ENCODE data around the gene SLC35D2.
"Not testable (repeated sequence)": the region's sequence is repeated elsewhere in the genome, so short reads cannot be mapped to it uniquely, and the experiment has no call there.

SLC35D2 gene

DNA sequence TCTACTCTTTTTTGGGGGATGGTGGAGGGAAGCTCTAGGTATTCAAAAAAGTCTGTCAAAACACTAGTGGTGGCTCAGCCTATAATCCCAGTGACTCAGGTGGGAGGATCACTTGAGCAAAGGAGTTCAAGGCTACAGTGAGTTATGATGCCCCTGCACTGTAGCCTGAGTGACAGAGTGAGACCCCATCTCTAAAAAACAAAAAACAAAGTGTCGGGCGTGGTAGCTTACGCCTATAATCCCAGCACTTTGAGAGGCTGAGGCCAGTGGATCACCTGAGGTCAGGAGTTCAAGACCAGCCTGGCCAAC, 15.8 kb upstream of the SLC35D2 start:
- no peak for DNase-seq

DNA sequence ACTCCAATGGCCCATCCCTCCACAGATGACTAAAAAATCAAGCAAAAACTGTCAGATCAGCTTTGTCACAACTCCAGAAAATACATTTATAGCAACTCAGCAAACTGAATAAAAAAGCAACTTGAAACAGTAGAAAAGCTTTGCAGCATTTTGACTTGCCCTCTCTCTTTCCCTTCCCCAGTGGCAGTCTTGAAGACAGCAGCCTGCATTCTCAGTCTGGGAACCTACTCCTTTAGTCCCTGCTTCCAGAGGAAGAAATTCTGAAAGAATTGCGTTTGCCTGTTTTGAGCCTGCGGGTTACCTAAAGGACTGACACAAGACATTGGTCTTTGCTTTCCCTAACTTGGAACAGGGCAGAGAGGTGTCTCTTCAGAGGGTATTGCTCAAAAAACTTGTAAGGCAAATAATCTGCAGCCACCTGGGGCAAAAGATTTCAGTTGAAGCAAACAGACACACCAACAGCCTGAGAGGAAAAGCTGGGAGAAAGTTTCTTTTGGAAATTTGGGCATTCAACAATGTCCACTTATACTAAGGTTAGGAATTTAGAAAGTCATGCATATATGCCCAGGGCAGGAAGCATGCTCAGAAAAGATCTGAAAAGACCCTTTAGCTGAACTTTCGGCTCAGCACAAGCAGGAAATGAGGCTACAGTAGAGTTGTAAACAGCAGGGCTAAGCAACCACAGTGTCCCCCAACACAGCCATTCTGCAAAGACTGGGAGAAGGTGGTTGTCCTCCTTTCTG, 15.2 kb upstream of the SLC35D2 start:
- no peak for DNase-seq

DNA sequence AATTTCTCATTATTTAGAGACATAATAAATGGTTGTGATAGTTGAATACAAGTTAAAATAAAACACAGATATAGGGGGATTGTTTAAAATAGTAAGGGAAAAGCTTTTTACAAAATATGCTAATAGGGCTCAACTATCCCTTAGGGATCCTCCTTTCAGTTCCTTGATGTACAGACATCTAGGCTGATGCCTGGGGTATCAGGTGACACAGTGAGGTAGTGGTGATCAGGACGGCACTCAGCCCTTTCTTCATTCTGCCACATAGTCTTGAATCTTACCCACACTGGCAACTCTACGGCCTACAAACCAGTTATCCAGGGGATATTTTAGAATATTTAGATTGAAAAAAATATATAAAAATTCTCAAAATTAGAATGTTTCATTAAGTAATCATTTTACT, 12.5 kb upstream of the SLC35D2 start:
- no peak for DNase-seq

DNA sequence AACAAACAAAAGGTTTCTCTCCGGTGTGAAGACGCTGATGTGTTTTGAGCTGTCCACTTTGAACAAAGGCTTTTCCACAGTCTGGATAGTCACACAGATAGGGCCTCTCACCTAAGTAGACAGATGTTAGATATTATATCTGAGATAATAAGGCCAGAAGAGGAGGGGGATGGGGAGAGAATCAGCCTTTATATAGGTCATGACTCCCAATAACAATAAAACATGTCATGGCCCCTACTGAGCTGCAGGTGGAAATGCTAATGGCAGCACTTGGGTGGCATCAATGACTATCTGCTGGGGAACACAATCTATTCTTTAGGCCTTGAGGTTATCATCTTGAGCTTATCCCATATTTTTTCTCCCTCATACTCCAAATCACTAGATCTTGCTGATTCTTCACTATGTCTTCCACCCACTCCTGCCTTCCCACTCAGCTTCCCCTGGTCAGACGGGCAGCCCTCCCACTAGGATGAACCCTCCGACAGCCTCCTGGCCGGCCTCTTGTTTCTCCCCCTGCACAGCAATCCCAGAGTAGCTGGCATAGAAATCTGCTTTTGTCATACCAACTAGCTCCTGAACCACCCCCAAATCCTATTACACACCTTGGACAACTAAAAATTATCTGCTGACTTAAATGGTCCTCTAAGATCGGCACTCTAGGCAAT, 11.5 kb upstream of the SLC35D2 start:
- peak in 1 of 2 experiments; percentile 54 for DNase-seq

DNA sequence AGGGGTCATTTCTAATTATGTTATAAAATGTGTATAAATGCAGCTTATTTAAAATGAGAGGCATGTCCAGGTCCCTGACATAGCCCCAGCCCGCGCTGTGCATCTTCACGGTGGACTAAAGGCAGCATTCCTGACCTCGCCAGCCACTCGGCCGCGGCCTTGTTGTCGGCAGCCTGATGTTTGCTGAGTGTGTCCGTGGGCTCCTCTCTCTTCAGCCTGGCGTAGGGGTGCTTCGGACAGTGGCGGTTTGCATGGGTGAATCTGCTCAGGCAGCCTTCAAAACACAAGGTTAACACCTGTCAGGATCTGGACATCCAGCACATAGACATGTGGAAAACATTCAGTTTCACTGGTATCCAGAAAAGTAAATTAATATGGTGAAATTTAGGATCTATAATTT, 8.8 kb upstream of the SLC35D2 start:
- DNase-seq = no peak

DNA sequence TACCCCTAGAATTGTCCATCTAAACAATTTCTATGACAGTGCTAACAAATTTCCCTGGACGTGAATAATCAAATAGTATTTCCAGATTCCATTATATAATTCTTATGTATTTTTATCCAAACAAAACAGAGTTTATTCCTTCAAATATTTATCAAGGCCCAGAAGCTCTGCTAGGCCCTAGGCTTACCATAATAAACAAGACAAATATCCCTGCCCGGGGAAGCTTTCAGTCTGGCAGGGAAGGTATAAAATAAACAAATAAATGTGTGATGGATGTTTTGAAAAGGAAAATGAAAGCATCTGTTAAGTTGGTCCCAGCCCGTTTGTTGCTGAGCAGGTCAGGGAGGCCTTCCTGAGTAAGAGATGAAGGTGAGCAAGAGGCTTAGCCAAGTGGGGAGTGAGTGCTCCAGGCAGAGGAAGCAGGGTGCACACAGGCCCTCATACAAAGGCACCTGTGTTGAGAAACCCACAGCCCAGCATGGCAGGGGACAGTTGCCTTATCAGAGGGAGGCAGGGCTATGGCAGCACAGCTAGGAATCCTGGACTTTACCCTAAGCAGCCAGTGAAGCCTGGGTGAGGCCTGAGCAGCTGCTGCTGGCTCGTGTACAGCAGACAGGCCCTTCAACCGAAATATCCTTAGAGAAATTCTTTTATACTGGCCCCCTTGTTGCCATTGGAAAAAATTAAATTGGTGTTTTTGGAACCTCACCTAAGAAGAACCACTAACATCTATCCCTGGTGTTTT, 7.7 kb upstream of the SLC35D2 start:
- DNase-seq = no peak

DNA sequence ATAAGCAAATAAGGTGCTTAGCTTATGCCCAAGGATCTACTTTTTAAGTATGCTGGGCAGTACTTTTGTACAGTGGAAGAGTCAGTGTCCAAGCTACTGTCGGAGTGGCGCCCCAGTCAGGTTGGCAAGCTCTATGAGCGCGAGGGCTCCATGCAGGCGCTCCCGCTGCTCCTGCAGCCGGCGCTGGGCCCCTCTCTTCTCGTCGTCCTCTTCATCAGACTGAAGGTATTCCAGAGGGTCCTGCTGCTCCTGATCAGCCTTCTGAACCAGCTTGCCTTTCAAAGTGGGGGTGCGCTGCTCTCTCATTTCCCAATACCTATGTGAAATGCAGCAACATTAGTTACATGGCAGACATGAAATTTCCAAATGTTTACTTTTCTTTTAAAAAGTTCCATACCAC, 4.6 kb upstream of the SLC35D2 start:
- no peak for DNase-seq

DNA sequence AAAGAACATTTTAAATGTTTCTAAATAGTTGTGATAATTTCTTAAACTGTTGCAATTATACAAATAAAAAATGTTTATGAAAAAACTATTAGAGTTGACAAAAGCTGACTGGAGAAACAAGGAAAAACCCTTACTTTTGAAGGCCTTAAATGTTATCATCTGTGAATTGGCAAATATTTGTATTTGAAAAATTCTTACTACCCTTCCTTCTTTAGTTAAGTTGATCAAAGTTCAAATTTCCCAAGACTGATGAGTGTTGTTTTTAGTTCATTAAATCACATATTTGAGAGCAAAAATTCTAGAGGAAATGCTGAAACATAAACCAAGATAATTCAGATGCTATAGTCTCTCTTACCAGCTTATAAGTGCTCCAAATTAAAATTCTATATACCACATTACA, 2.6 kb upstream of the SLC35D2 start:
- DNase-seq = no peak

DNA sequence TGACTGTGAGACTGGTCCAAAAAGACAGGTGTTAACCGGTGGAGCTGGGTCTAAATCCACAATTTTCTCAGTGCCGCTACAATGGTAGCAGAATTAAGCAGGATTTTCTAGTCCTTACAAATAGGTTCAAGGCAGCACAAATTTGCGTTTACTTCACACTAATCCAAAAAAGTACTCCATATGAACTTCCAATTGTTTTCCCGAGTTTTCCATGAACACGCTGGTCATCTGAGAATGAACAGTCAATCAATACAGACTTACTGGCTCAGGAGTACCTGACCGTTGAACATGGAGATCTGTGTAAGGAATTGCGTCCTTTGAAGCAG, 709 bp downstream of the SLC35D2 start:
- DNase-seq = no peak

DNA sequence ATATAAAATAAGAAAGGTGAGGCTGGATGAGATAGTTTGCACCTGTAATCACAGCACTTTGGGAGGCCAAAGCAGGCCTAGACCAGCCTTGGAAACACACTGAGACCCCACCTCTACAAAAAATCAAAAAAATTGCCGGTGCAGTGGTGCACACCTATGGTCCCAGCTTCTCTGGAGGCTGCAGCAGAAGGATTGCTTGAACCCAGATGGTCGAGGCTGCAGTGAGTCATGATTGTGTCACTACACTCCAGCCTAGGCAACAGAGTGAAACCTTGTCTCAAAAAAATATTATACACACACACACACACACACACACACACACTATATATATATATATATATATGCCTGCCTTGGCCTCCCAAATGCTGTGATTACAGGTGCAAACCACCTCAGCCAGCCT, 1.3 kb downstream of the SLC35D2 start:
- DNase-seq = no peak

DNA sequence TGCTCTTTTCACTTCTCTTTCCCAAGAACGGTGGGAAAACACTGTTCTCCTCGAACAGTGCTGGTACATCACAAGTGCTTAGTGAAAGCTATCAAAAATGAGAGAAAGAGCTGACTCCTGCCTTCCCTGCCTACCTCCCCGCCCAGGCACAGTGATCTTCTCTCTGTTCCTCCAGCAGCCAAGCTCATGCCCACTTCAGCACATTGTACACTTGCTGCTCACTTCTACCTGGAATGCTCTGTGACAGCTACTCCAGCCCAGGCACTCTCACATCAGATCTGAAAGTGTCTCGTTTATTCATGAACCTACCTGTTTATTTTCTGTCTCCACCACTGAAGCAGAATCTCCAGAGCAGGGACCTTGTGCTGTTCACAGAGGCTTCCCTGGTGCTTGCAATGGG, 1.8 kb downstream of the SLC35D2 start:
- DNase-seq = no peak

DNA sequence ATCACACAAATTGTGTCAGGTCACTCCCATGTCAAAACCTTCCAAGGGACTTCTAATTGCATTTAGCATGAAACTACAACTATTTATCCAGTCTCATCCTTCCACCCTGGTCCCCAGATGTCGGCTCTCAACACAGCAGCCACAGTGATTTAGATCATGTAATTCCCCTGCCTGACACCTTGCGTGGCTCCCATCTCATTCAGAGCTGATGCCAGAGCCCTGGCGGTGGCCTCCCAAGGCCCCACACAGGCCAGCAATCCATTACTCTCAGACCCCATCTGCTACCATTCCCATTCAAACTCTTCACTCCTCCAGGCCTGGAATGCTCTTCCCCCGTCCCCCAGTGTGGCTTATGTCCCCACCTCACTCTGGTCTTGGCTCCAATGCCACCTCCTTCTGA, 2.4 kb downstream of the SLC35D2 start:
- no peak for DNase-seq

DNA sequence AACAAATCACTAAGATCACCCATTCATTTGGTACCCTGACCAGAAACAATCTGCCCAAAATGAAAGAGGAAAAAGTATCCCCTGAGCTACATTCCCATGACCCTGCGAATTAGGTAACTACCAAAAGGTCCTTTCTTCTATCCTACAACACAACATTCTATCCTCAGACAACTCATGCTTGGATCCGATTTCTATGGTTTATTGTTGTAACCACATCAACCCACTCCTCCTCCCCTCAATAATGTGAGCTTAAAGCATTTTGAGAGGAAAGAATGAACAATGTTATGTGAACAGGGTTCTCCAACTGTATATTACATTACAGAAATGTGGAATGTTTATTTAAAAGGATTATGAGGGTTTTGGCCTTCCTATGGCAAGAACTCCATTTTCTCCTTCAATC, 4.0 kb downstream of the SLC35D2 start:
- no peak for DNase-seq

DNA sequence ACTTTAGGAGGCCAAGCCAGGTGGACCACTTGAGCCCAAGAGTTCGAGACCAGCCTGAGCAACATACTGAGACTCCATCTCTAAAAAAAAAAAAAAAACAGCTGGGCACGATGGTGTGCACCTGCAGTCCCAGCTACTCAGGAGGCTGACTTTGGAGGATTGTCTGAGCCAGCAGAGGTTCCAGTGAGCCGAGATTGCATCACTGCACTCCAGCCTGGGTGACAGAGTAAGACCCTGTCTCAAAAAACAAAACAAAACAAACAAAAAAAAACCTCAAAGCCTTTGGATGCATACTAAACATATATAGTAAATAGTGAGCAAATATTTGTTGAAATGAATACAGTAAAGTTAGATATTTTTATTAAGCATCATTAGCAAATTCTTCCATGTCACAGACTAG, 5.3 kb downstream of the SLC35D2 start:
- no peak for DNase-seq

DNA sequence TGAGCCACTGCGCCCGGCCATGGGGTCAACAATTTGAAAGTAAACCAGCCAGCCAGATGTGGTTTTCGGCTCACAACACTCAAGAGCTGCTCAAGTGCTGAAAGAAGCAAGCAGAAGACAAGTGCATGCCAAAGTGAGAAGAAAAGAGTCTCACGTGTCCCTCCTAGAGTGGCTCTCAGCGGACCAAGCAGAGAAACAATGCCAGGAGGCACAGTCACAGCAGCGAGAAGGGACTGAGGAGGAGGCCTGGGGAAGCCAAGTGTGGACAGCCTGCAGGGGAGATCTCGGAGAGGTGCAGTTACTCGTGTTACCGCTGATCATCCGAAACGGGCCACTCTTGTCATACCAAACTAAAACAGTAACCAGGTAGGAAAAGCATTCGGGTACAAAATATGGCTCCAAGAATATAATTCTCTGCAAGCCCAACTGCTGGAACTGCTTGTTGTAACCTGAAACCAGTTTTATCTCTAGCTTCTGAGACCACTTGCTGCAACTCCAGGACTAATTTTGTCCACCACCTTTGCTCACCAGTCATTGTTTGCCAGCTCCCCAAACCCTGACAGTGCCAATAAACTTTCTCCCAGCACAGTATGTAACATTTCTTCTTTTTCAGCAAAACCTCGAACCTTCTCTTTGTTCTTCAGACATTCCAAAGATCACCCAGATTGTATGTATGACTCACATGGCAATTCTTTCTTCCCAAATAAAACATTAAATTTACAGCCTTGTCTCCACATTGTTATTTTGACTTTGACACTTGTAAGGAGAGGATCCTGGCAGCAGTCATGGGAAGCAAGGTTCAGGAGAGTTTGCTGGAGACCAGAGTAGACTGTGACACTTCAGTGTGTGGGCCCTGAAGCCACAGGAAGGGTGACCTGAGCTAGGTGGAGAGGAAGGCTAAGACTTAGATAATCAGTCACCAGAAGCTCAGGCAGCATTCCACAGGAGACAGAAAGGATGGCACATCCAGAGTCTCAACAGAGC, 6.3 kb downstream of the SLC35D2 start:
- peak; percentile 44 to 55 for DNase-seq

DNA sequence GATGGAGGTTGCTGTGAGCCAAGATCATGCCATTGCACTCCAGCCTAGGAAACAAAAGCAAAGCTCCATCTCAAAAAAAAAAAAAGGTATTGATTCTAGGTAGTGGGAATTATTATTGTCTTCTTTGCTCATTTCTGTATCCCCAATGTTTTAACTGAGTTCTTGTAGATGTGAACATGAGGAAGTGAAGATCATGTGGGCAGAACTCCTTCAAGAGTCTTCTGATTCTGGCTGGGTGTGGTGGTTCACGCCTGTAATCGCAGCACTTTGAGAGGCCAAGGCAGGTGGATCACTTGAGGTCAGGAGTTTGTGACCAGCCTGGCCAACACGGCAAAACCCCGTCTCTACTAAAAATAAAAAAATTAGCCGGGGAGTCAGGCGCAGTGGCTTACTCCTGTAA, 8.0 kb downstream of the SLC35D2 start:
- DNase-seq = not testable (repeated sequence)

DNA sequence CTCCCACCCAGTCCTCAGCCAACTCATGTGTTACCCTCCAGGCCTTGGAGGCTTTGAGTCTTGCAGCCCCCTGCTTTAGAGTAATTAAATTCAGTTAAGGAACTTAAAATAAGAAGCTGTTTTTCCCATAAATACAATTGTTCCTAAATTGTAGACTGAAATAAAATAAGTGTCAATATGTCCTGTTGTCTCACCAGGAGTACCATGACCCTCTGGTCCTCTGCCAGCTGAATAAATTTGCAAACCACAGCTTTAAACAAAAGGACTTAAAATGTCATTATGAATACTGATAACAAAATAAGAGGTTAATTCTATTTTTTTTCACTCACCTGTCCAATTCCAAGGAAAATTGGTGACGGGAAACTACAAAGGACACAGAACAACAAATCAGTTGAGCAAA, 15.6 kb downstream of the SLC35D2 start:
- DNase-seq = no peak

DNA sequence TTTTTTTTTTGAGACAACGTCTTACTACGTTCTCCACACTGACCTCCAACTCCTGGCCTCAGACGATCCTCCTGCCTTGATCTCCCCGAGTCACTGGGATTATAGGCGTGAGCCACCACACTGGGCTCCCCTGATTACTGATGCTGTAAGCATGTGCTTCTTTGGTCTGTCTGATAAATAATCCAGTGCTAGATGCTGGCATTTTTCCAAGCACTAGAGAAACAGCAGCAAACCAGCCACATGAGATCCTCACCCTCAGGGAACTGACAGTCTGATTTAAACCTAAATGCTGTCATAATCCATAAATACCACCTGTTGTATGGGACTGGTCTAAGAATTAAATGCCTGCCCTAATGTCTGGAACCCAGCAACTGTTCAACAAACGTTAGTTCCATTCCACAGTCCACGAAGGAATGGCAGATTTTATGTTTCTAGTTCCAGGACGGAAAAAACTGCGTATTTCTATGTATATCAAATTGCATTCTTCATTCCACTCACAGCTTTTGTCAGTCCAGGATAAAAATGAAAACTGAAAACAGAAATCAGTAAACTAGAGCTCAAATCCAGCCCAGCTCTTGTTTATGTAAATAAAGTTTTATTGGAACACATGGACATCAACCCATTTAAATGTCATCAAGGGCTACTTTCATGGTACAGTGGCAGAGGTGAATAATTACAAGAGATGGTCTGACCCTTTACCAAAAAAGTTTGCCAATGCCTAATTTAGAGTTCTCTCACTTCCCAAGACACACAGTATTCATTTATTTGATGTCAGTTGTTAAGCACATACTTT, 20.1 kb downstream of the SLC35D2 start:
- DNase-seq = peak in 1 of 2 experiments; percentile 19

DNA sequence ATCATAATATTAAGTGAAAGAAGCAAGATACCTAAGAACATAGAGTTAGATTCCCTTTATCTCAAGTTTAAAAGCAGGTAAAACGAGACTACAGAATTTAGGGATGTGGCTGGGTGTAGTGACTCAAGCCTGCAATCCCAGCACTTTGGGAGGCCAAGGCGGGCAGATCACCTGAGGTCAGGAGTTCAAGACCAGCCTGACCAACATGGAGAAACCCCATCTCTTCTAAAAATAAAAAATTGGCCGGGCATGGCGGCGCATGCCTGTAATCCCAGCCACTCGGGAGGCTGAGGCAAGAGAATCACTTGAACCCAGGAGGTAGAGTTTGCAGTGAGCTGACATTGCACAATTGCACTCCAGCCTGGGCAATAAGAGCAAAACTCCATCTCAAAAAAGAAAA, 21.4 kb downstream of the SLC35D2 start:
- not testable (repeated sequence) for DNase-seq

DNA sequence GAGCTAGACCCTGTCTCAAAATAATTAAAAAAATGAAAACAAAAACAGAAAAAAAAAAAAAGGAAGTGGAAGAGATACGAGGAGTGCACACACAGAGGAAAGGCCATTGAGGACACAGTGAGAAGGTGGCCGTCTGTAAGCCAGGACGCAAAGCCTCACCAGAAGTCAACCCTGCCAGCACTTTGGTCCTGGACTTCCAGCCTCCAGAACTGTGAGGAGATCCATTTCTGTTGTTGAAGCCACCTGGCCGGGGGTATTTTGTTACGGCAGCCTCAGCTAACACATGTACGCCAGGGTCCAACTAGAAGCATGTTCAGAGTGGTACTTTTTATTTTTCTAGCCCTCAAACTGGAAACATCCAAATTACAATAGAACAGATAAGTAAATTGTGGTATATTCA, 21.8 kb downstream of the SLC35D2 start:
- no peak for DNase-seq

DNA sequence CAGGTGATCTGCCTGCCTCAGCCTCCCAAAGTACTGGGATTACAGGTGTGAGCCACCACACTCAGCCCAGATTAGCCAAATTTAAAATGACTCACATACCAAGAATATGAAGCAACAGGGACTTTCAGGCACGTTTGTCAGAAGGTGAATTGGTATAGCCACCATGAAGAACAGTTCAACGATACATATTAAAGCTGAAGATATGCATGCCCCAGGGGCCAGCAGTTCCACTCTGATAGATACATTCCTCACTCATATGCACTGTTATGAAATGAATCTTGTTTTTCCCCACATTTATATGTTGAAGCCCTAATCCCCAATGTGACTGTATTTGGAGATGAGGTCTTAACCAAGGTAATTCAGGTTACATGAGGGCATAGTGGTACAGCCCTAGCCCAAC, 22.5 kb downstream of the SLC35D2 start:
- DNase-seq = no peak

DNA sequence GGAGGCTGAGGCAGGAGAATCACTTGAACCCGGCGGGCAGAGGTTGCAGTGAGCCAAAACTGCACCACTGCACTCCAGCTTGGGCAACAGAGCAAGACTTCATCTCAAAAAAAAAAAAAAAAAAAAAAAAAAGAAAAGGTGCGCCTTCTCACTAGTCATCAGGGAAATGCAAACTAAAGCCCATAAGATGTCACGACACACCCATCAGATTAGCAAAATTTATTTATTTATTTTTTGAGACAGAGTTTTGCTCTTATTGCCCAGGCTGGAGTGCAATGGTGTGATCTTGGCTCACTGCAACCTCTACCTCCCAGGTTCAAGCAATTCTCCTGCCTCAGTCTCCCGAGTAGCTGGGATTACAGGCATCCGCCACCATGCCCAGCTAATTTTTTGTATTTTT, 23.0 kb downstream of the SLC35D2 start:
- not testable (repeated sequence) for DNase-seq
